Dermis blood vessel endothelial cell (primary cell): ENCODE measurements around the gene CERCAM. TPM values are rescaled to one million over a fixed set of nuclear protein-coding genes. Genes with fewer than 3 reads are reported as not detected.
"Not testable (repeated sequence)": the region's sequence is repeated elsewhere in the genome, so short reads cannot be mapped to it uniquely, and the experiment has no call there.

Source experiments
- DNase-seq: peaks from one replicate; pipeline ENCODE4 v3.0.0; 2010
- total RNA-seq: library from RNA; depleted of rRNA; stranded (reverse); fragments of >200 nt; gene quantifications from 2 replicates; pipeline ENCODE4 v1.2.3, GENCODE V29; 2014

Gene CERCAM
- total RNA-seq, 1 donor from 2014 or later: 25.4 TPM

- no peak for DNase-seq
Observed at GRCh38 chr9:128393145-128393775, 27.4 kb upstream of the CERCAM start.

- DNase-seq: no peak
Observed at GRCh38 chr9:128393970-128394369, 26.7 kb upstream of the CERCAM start.

- DNase-seq: no peak
Observed at GRCh38 chr9:128394379-128395168, 26.1 kb upstream of the CERCAM start.

DNA sequence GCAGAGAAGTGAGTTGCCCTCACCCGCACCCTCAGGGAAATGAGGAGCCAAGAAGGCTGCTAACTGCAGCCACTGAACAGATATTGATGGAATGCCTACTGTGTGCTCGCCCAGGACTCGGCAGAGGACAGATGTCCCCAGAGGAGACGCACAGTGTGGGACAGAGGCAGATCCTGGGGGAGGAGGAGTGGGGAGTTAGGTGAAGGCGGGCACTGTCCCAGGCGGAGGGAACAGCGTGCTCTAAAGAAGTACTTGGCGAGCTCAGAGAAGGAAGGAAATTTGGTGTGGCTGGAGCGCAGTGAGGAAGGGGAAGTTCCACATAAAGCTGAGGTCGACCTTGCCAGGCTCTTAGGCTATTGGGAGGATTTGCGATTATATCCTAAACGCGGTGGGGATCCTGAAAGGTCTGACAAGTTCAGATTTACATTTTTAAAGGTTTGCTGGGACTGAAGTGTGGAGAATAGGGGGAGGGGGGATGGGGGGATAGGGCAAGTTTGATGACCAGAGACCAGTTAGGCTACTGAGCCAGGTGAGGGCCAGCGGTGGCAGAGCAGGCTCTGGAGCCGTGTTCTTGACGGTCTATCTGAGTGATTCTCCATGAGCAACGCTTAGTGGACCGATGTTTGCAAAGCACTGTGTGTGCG is 23.6 kb upstream of the CERCAM start:
- DNase-seq: peak; percentile 48

GRCh38 chr9:128397831-128398230 is 22.8 kb upstream of the CERCAM start:
- DNase-seq: no peak

GRCh38 chr9:128399861-128400260 is 20.8 kb upstream of the CERCAM start:
- DNase-seq: no peak

GRCh38 chr9:128404560-128404959 is 16.1 kb upstream of the CERCAM start:
- no peak for DNase-seq

GRCh38 chr9:128405077-128405779 is 15.4 kb upstream of the CERCAM start:
- no peak for DNase-seq

GRCh38 chr9:128405780-128406171 is 14.9 kb upstream of the CERCAM start:
- no peak for DNase-seq

GRCh38 chr9:128406848-128407391 is 13.7 kb upstream of the CERCAM start:
- DNase-seq: no peak

DNA sequence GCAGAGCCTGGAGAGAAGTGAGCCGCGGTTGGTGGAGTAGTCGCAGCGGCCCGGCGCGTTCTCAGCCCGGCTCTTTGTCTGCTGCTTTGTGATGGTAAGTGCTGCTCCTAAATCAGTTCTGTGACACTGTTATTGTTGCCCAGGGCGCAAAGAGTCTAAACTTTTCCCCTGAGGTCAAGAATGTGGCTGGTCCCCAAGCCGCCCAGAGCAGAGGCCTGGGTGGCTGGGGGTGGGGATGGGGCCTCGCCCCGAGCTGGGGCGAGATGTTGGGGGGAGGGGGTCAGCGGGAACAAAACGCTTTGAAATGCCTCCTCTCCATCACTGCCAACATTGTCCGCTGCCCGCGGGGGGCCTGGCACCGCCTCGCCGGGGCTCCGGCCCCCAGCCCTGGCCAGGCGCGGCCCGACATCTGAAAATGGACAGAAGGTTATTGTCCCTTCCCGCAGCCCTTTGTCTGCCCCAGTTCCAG is 11.7 kb upstream of the CERCAM start:
- no peak for DNase-seq

GRCh38 chr9:128409450-128409849 is 11.2 kb upstream of the CERCAM start:
- no peak for DNase-seq

DNA sequence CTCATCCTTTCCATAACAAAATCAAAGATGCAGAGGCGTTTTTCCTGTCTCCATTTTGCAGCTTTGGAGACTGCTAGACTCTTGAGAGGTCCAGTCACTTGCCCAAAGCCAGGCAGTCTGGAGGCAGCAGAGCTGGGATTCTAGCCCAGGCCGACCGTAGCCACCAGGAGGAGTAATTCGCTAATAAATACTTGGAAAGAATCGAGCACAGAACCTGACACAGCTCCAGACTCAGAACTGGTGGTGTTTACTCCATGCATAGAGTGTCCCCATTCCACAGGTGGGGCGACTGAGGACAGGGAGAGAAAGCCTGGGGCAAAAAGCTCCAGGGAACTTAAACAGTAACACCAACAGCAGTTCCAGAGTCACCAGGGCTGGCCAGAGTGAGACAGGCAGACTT is 10.7 kb upstream of the CERCAM start:
- DNase-seq: peak; percentile 63

DNA sequence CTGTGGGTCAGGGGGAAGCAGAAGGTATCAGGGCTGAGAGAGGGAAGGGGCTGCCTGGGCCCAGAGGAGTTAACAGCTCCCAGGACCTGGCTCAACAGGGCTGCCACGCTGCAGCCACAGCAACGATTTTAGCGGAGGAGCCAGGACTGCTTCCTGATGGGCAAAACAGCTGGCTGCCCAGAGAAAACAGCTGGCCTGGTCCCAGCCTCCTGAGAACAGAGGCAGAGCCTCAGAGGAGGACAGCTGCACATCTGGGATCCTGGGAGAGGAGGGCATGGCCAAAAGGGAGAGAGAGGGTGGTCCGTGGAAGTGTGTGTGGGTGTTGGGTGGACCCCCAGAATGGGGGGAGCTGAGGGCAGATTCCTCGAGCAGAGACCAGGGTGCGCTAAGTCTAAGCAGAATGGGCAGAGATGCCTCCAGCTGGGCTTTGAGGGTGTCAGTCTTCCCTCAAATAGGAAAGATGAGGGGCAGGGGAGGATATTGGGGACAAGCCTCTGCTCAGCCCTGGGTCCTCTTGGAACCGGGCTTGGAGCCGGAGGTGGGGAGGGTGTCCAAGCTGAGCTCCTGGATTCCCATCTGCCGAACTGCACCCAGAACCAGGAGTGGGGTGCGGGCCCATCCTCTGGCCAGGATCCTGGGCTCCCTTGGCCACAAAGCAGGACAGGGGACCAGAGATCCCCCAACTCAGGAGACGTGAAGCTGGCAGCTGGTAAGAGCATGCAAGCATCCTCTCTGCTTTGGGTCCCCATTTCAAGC is 9.1 kb upstream of the CERCAM start:
- no peak for DNase-seq

DNA sequence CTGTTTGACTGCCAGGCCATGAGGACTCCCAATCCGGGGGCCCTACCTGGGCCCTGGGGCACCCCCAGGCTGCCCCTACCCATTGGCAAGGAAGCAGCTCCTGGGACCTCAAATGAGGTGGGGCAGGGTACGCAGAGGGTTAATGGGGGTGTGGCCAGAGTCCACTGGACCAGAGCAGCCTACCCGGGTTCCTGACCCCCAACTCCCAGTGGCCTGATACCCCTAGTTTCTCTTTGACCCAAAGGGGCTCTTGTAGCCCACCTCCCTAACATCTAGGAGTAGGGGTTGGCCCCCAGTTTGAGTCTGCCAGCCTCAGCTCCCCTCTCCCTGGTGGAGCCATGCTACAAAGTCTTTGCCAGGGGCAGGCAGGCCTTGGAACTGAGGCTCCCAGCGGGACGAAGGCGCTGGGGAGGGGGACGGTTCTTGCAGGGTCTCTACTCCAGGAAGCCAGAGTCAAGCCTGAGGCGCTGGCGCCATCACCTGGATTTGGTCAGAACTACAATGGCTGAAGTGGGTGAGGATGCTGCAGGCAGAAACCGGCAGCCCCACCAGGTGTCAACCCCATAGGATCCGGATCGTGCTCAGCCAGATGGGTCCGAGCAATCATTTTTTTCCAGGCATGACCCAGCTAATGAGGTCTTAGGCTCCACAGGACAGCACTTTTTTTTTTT is 8.4 kb upstream of the CERCAM start:
- peak; percentile 71 for DNase-seq

DNA sequence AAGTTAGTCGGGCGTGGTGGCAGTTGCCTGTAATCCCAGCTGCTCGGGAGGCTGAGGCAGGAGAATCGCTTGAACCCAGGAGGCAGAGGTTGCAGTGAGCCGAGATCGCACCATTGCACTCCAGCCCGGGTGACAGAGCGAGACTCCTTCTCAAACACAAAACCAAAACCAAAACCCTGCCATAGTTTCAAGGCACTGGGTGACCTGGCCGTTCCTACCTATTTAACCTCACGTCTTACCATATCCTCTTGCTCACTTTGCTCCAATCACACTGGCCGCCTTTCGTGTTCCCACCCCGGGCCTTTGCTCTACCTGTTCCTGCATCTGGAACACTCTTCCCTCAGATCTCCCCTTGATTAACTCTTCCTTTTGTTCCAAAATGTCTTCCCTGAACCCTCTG is 6.9 kb upstream of the CERCAM start:
- not testable (repeated sequence) for DNase-seq

- peak; percentile 28 for DNase-seq
Observed at GRCh38 chr9:128414461-128414860, 6.2 kb upstream of the CERCAM start.

DNA sequence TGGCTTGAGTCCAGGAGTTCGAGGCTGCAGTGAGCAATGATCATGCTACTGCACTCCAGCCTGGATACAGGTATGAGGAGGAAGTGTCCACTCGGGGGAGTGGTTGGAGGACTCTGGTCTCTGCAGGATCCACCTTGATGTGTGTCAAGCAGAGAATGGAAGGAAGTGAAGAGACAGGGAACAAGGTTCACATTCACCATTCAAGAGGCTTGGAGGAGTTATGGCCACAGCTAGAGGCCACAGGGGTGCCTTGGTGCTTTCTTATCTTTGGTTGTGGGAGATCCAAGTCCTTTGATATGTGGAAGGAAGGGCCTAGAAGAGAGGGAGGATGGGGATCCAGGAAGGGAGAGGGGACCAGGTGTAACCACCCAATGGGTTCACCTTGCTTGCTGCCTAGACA is 5.4 kb upstream of the CERCAM start:
- DNase-seq: no peak

DNA sequence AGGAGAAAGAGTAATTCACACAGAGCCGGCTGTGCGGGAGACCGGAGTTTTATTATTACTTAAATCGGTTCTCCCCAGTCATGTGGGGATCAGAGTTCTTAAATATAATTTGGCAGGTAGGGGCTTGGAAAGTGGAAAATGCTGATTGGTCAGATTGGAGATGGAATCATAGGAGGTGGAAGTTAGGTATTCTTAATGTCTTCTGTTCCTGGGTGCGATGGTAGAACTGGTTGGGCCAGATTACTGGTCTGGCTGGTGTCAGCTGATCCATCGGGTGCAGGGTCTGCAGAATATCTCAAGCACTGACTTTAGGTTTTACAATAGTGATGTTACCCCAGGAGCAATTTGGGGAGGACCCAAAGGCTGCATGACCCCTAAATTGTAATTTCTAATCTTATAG is 4.6 kb upstream of the CERCAM start:
- no peak for DNase-seq

DNA sequence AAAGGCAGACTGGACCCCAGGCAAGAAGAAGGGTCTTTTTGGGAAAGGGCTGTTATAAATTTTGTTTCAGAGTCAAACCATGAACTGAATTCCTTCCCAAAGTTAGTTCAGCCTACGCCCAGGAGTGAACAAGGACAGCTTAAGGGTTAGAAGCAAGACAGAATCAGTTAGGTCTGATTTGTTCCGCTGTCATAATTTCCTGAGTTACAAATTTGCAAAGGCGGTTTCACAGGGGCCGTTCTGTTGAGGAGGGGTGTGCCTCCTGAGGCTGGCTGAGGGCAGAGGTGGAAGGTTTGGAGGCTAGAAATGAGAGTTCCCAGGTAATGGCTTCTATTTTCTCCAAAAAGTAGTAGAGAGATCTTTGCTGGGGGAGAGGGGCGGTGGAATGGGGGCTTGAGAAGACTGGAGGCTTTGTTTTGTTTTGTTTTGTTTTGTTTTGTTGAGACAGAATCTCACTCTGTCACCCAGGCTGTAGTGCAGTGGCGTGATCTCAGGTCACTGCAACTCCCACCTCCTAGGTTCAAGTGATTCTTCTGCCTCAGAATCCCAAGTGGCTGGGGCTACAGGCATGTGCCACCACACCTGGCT is 4.1 kb upstream of the CERCAM start:
- DNase-seq: no peak
